ENCODE data around the gene APBA2.
"Not testable (repeated sequence)": the region's sequence is repeated elsewhere in the genome, so short reads cannot be mapped to it uniquely, and the experiment has no call there.

The APBA2 gene

GRCh38 chr15:28878209-28878608 is 7.6 kb upstream of the APBA2 start:
- no peak for DNase-seq (ENCODE audit: low read depth)

GRCh38 chr15:28879551-28879950 is 6.2 kb upstream of the APBA2 start:
- DNase-seq (ENCODE audit: low read depth), result no peak

- DNase-seq (ENCODE audit: low read depth), result no peak
Observed at GRCh38 chr15:28880680-28881079, 5.1 kb upstream of the APBA2 start.

- DNase-seq (ENCODE audit: low read depth), result no peak
Observed at GRCh38 chr15:28881170-28881569, 4.6 kb upstream of the APBA2 start.

- DNase-seq (ENCODE audit: low read depth), result no peak
Observed at GRCh38 chr15:28881600-28881999, 4.2 kb upstream of the APBA2 start.

- no peak for DNase-seq (ENCODE audit: low read depth)
Observed at GRCh38 chr15:28884151-28884940, 1.4 kb upstream of the APBA2 start.

- no peak for DNase-seq (ENCODE audit: low read depth)
Observed at GRCh38 chr15:28885128-28885629, 595 bp upstream of the APBA2 start.

GRCh38 chr15:28886431-28887338 is 911 bp downstream of the APBA2 start:
- DNase-seq (ENCODE audit: low read depth), result no peak

- no peak for DNase-seq (ENCODE audit: low read depth)
Observed at GRCh38 chr15:28887339-28888174, 1.8 kb downstream of the APBA2 start.

- DNase-seq (ENCODE audit: low read depth), result no peak
Observed at GRCh38 chr15:28888302-28888894, 2.6 kb downstream of the APBA2 start.

- DNase-seq (ENCODE audit: low read depth), result no peak
Observed at GRCh38 chr15:28888900-28889299, 3.1 kb downstream of the APBA2 start.

- DNase-seq (ENCODE audit: low read depth), result no peak
Observed at GRCh38 chr15:28889346-28889745, 3.6 kb downstream of the APBA2 start.

GRCh38 chr15:28889871-28890270 is 4.1 kb downstream of the APBA2 start:
- DNase-seq (ENCODE audit: low read depth), result not testable (repeated sequence)

- not testable (repeated sequence) for DNase-seq (ENCODE audit: low read depth)
Observed at GRCh38 chr15:28890291-28890690, 4.5 kb downstream of the APBA2 start.

GRCh38 chr15:28890711-28891495 is 5.1 kb downstream of the APBA2 start:
- DNase-seq (ENCODE audit: low read depth), result no peak

GRCh38 chr15:28891588-28891987 is 5.8 kb downstream of the APBA2 start:
- no peak for DNase-seq (ENCODE audit: low read depth)

GRCh38 chr15:28892789-28893610 is 7.2 kb downstream of the APBA2 start:
- no peak for DNase-seq (ENCODE audit: low read depth)

- no peak for DNase-seq (ENCODE audit: low read depth)
Observed at GRCh38 chr15:28894631-28895030, 8.9 kb downstream of the APBA2 start.

GRCh38 chr15:28895146-28895545 is 9.4 kb downstream of the APBA2 start:
- DNase-seq (ENCODE audit: low read depth), result no peak

GRCh38 chr15:28895566-28895965 is 9.8 kb downstream of the APBA2 start:
- no peak for DNase-seq (ENCODE audit: low read depth)
